SJSA1 (cell line): ENCODE data around the gene TGFB2. TPM values are rescaled to one million over a fixed set of nuclear protein-coding genes. Genes with fewer than 3 reads are reported as not detected.

ENCODE experiments used
- DNase-seq, 2 experiments: peaks; one replicate each; pipeline ENCODE4 v3.0.0-alpha.2; 2015 to 2020; ENCODE audit warnings: low spot score in 2 of 2, low read depth in 1 of 2
- H3K27ac ChIP-seq: fragments of 250-450 bp; sonication (Bioruptor Pico); 2 replicates; pipeline ENCODE4 v1.5.1; 2020; ENCODE audit warnings: mild to moderate bottlenecking, moderate library complexity
- H3K27me3 ChIP-seq: fragments of 250-450 bp; sonication (Bioruptor Pico); replicated peaks from 2 replicates; pipeline ENCODE4 v1.5.1; 2020; ENCODE audit warnings: mild to moderate bottlenecking, moderate library complexity
- H3K36me3 ChIP-seq: fragments of 250-450 bp; sonication (Bioruptor Pico); 2 replicates; pipeline ENCODE4 v1.5.1; 2020; ENCODE audit warnings: mild to moderate bottlenecking
- H3K4me1 ChIP-seq: fragments of 250-450 bp; sonication (Bioruptor Pico); replicated peaks from 2 replicates; pipeline ENCODE4 v1.6.1; 2021; ENCODE audit warnings: mild to moderate bottlenecking
- H3K4me3 ChIP-seq: fragments of 250-450 bp; sonication (Bioruptor Pico); 2 replicates; pipeline ENCODE4 v1.5.1; 2020; ENCODE audit warnings: mild to moderate bottlenecking
- H3K9me3 ChIP-seq: fragments of 250-450 bp; sonication (Bioruptor Pico); replicated peaks from 2 replicates; pipeline ENCODE4 v1.5.1; 2020; ENCODE audit warnings: mild to moderate bottlenecking
- total RNA-seq: library from RNA; depleted of rRNA; stranded (reverse); fragments of >200 nt; shearing (Covaris generic); gene quantifications from 2 replicates; pipeline ENCODE4 v1.2.3, GENCODE V29; 2014

TGFB2 gene
- total RNA-seq, 1 experiment from 2014 or later, result 7.4 TPM

DNA sequence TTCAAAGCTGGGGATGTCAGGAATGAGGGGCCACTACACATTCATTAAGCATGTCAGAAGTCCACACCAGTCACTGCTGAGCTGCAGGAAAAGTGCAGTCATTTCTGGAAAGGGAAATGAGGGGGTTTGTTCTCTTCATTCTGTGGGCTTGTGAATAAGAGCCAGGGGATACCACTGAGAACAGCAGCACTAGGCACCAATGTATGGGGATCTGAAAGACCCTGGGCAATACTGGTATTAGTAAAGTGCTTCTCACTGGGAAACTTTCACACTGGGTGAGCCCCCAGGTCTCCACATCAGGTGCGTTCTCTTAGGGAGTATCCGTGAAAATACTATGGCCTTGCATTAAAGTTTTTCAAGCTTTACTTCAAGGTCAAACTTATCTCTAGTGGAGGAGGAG is 49.9 kb downstream of the TGFB2 start:
- H3K36me3 ChIP-seq, result no peaks in the 10 kb centered on the region
- no peaks in the 10 kb centered on the region for H3K27me3 ChIP-seq
- H3K27ac ChIP-seq, result no peak overlapping the region
- no peaks in the 10 kb centered on the region for H3K9me3 ChIP-seq
- no peak overlapping the region for H3K4me3 ChIP-seq
- H3K4me1 ChIP-seq, result peaks cover 6% of the 10 kb centered on the region; the same call in 1 of the 2 replicates
- no peak for DNase-seq

DNA sequence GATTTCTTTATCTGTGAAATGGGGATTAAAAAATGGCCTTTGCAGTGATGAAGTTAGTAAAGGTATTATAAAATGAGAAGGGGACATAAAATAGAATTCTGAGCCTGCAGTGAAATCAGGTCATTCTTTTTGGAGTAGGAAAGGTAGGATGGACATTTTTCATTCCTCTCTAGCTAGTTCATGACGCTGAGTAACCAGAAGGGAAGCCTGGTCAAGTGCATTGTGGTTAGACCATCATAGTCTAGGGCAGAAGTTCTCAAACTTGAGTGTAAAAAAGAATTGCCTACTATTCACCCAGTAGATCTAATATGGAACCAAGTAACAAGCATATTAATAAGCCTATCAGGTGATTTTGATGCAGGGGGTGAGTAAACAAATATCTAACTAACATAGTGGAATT is 50.8 kb downstream of the TGFB2 start:
- Histone ChIP-seq H3K9me3 (no peaks in the 10 kb centered on the region), H3K27me3 (no peaks in the 10 kb centered on the region), H3K36me3 (no peaks in the 10 kb centered on the region), H3K27ac (no peak overlapping the region), H3K4me3 (no peak overlapping the region), H3K4me1 (peaks cover under 1% of the 10 kb centered on the region; the same call in 1 of the 2 replicates)
- DNase-seq, result no peak

DNA sequence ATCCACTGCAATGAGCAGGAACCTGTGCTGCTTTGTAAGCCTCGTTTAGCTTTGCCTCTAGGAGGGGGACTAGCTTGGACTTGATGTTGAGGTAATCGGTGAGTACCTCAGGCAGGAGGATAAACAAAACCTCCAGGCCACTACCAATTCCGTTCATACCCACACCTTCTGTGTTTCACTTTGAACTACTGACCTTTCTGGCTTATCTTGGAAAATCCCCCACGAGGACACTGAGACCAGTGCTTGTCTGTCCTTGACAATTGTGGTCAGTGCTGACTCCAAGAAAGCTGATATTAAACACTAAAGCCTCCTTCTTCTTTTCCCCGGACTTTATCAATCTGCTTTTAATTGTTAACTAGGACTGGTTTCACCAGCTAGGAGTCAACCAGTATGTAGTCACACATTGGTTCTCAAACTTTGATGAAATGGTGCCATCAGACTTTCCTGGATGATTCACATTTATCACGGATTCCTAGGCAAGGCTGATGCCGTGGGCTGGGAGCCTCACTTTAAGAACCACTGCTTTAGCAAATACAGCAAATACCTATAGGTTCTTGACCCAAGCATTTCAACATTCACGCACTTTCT is 52.7 kb downstream of the TGFB2 start:
- Histone ChIP-seq H3K27me3 (no peaks in the 10 kb centered on the region), H3K4me1 (no peaks in the 10 kb centered on the region), H3K27ac (no peak overlapping the region), H3K4me3 (no peak overlapping the region), H3K9me3 (no peaks in the 10 kb centered on the region), H3K36me3 (no peaks in the 10 kb centered on the region)
- no peak for DNase-seq

DNA sequence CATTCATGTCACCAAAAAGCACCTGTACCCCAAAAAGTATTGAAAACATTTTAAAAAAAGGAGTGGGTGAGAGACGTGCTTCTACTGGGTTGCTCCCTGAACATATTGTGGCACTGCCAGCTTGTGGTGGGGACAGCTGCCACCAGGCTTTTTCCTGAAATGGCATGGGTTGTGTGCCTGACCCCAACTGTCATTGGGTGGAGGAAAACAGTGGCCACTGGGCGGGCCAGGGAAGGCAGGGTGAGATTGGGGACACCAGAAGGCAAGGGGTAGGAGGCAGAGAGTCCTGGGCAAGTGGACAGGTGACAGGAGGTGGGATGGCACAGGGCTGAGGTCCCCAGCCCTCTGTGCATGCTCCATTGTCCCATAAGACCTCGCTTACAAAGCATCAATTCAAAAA is 55.5 kb downstream of the TGFB2 start:
- no peak overlapping the region for H3K4me3 ChIP-seq
- H3K9me3 ChIP-seq, result no peaks in the 10 kb centered on the region
- DNase-seq, result no peak
- H3K36me3 ChIP-seq, result no peaks in the 10 kb centered on the region
- H3K27me3 ChIP-seq, result no peaks in the 10 kb centered on the region
- no peak overlapping the region for H3K27ac ChIP-seq
- H3K4me1 ChIP-seq, result no peaks in the 10 kb centered on the region

DNA sequence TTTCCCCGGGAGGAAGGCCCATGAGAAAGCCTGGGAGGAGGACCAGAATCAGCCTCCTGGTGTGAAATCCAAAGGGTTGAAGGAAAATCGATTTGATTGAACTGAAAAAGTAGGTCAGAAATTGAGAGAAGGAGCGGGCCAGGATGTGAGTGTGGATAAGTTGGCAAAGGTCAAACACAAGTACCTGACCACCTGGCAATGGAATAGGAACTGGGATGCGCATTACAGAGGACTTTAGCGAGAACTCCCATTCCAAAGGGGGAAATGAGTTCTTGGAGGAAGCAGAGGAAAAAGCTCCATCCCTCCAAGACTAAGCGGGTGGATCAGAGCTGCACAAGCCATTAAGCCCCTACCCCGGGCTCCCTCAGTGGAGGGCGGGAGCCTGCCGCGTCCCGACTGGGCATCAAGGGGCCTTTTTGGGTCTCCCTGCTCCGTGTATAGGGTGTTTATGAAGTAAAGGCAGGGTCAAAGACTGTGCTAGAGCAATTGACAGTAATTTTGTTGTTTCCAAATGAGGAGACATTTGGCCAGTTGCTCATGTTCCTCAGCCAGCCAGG is 56.4 kb downstream of the TGFB2 start:
- DNase-seq, result no peak
- H3K27ac ChIP-seq, result no peak overlapping the region

DNA sequence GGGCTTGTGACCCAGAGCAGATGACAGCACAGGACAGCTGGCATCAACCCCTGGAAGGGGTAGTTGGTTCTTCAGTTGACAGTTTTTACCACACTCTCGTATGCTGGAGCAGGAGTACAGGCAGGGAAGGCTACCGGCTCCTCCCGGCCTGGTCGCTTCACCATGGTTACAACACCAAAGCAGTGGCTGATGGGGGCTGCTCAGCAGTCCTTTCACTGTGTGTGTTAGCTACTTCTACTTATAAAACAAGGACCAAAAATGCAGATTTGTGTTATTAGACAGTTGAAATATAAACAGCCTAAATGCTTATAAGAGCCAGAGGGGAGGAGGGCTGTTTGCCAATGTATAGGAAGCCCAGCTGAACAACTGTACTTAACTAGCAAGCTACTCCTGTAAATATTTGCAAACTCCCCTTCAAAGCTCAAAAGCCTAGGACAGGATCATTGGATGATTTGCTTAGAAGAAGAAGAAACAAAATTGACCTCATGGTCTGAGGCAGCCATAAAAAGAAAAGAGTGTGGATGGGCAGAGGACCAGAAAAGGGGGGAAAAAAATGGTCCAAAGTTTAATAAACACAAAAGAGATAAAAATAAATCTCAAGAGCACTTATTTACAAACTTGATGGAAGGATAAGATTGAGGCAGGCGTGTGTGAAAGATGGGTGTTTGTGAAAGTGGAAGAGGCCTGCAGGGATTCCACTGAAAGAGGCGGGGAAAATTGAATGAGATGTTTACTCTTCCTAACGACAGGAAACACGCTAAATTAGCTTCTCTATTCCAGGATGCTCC is 57.1 kb downstream of the TGFB2 start:
- Histone ChIP-seq H3K27ac (no peak overlapping the region), H3K27me3 (no peaks in the 10 kb centered on the region), H3K9me3 (no peaks in the 10 kb centered on the region), H3K36me3 (no peaks in the 10 kb centered on the region), H3K4me1 (no peaks in the 10 kb centered on the region), H3K4me3 (no peak overlapping the region)
- no peak for DNase-seq

More for the DNA sequence above, 56.4 kb downstream of the TGFB2 start:
- no peaks in the 10 kb centered on the region for H3K9me3 ChIP-seq
- no peaks in the 10 kb centered on the region for H3K4me1 ChIP-seq
- H3K27me3 ChIP-seq, result no peaks in the 10 kb centered on the region
- H3K4me3 ChIP-seq, result no peak overlapping the region
- no peaks in the 10 kb centered on the region for H3K36me3 ChIP-seq

DNA sequence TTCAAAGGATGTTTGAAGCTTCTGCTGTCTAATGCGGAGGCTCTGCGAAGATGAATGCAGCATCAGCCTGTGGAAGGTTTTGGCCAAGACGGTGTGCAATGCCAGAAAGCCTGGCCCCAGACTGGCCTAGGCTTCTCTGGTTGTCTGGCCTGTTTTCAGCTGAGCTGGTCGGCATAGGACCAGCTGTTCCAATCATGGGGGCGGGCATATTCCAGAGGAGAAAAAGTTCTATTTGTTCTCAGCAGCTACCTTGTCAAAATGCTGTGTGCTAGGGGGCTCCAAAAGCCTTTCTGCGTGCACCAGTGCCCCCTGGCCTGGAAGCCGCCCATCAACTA is 57.6 kb downstream of the TGFB2 start:
- no peak overlapping the region for H3K27ac ChIP-seq
- no peaks in the 10 kb centered on the region for H3K36me3 ChIP-seq
- no peaks in the 10 kb centered on the region for H3K9me3 ChIP-seq
- H3K27me3 ChIP-seq, result no peaks in the 10 kb centered on the region
- DNase-seq, result no peak
- H3K4me3 ChIP-seq, result no peak overlapping the region
- no peaks in the 10 kb centered on the region for H3K4me1 ChIP-seq

DNA sequence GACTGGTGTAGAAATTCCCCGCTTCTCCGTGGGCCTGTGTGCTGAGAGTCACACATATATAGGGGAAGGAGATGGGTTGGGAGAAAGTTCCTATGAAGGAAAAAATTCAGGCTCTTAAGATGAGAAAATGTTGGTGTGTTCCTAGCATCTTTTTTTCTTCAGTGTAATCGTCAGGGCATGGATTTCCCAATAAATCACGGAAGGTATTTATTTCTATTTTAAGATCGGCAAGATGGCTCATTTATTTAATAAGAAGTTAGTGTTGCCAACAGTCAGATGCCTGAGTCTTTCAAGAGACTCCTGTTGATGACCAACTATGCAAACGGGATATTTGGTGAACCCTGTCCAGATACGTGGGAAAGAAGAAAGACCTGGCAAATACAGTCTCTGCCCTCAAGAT is 58.2 kb downstream of the TGFB2 start:
- no peaks in the 10 kb centered on the region for H3K36me3 ChIP-seq
- DNase-seq, result no peak
- no peaks in the 10 kb centered on the region for H3K27me3 ChIP-seq
- no peaks in the 10 kb centered on the region for H3K9me3 ChIP-seq
- H3K4me3 ChIP-seq, result no peak overlapping the region
- no peaks in the 10 kb centered on the region for H3K4me1 ChIP-seq
- no peak overlapping the region for H3K27ac ChIP-seq

DNA sequence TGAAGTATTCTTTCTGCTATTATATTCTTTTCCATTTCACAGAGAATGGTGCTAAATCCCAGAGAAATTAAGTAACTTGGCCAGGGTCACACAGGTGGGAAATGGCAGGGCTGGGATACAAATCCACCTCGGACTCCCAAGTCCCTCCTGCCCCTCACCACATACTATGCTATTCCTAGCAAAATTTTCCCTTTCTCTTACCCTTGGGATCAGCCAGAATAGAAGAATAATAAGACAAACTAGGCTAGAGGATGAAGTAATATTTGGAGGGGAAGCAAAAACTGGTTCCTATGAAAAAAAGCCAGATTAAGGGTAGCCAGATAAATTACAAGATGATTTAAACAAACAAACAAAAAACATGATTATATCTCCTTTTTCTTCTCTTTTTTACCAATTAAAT is 62.5 kb downstream of the TGFB2 start:
- no peak overlapping the region for H3K27ac ChIP-seq
- H3K27me3 ChIP-seq, result no peaks in the 10 kb centered on the region
- no peak overlapping the region for H3K4me3 ChIP-seq
- H3K9me3 ChIP-seq, result no peaks in the 10 kb centered on the region
- no peaks in the 10 kb centered on the region; the same call in 1 of the 2 replicates for H3K36me3 ChIP-seq
- DNase-seq, result no peak
- no peaks in the 10 kb centered on the region for H3K4me1 ChIP-seq

DNA sequence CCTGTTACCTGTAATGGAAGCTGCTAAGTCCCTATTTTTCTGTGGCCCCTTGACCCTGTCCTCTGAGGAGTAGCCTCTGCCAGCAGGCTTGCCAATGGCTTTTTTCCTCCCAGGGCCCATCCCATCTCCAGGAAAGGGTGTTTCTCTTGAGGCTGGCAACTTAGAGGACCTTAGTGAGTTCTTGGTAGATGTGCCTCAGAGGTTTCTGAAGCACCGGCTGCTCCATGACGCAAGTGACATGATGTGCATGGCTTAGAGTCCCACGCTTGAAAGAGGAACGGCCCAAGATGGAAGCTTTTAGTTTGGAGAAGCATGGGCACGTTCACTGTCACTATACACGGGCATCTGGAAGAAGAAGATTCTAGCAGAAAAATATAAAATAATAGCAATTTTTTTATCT is 63.0 kb downstream of the TGFB2 start:
- Histone ChIP-seq H3K9me3 (no peaks in the 10 kb centered on the region), H3K4me3 (no peak overlapping the region), H3K27me3 (no peaks in the 10 kb centered on the region), H3K36me3 (no peaks in the 10 kb centered on the region; the same call in 1 of the 2 replicates), H3K4me1 (no peaks in the 10 kb centered on the region), H3K27ac (no peak overlapping the region)
- DNase-seq, result no peak

DNA sequence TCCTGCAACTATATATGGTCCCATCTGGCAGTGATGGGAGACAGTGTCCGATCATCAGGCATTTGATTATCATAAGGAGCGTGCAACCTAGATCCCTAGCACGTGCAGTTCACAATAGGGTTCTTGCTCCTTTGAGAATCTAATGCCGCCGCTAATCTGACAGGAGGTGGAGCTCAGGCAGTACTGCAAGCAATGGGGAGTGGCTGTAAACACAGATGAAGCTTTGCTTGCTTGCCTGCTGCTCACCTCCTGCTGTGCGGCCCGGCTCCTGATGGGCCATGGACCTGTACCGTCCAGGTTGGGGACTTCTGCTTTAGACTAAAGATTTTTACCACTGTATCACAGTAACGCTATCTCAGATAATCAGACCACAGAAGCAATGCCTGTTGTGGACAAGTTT is 63.8 kb downstream of the TGFB2 start:
- H3K9me3 ChIP-seq, result no peaks in the 10 kb centered on the region
- H3K36me3 ChIP-seq, result no peaks in the 10 kb centered on the region; the same call in 1 of the 2 replicates
- H3K4me1 ChIP-seq, result no peaks in the 10 kb centered on the region
- no peaks in the 10 kb centered on the region for H3K27me3 ChIP-seq
- H3K27ac ChIP-seq, result no peak overlapping the region
- H3K4me3 ChIP-seq, result no peak overlapping the region
- DNase-seq, result no peak

DNA sequence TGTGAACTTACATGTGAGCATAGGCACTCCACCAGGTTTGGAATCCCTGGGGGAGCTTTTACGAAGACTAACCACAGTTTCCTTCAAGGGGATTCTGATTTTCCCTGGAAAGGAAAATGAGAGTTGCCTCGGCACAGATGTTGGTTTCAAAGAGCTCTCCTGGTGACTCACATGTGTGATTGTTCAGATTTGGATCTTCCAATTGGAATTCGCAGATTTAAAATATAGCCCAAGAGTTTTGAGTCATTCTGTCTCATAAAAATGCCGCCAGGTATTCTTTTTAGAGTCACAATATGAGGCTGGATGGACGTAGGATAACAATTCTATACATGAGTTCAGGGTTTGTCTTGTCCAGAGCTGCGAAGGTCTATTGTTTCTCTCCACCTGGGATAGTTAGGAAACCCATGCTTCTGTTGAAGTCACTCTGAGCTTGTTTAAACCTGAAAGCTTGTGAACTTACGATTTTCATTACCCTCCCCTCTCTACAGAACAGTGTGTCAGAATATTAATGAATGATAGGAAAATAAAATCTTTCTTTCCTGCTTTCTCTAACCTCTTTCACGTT is 64.9 kb downstream of the TGFB2 start:
- Histone ChIP-seq H3K27ac (no peak overlapping the region), H3K27me3 (no peaks in the 10 kb centered on the region), H3K4me1 (no peaks in the 10 kb centered on the region), H3K9me3 (no peaks in the 10 kb centered on the region), H3K4me3 (no peak overlapping the region), H3K36me3 (no peaks in the 10 kb centered on the region; the same call in 1 of the 2 replicates)
- DNase-seq, result no peak

DNA sequence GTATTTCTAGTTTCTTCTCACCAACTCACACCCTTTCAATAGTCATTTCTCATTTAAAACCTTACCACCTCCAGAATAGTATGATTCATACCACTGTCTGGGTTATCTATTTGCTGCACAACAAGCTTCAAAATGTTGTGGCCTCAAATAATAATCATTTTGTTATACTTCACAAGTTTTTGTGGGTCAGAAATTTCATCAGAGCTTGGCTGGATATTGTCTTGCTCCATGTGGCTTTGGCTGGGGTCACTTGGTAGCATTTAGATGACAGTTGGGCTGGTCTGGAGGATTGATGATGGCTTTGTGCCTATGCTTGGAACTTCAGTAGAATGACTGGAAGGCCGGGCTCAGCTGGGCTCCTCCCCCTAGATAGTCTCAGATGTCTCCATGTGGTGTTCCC is 66.0 kb downstream of the TGFB2 start:
- Histone ChIP-seq H3K9me3 (no peaks in the 10 kb centered on the region), H3K4me1 (no peaks in the 10 kb centered on the region), H3K27ac (no peak overlapping the region), H3K4me3 (no peak overlapping the region), H3K27me3 (no peaks in the 10 kb centered on the region), H3K36me3 (no peaks in the 10 kb centered on the region; the same call in 1 of the 2 replicates)
- no peak for DNase-seq

DNA sequence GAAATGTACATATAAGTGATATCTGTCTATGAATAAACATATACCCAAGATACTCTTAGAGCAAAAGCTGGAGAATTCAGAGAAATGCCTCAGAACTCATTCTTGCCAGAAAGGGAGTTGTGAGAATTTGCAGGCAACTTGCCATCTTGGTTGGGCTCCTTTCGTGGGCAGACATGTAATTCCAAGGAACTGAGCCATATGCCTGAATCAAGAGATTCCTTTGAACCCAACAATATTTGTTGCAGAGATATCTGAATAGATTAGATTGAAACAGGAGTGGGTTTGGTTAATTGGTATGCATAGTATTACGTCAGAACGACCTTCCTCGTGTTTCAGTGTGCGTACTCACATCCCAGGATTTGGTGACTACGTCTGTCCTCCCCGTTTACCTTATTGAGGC is 67.0 kb downstream of the TGFB2 start:
- Histone ChIP-seq H3K9me3 (no peaks in the 10 kb centered on the region), H3K36me3 (no peaks in the 10 kb centered on the region; the same call in 1 of the 2 replicates), H3K4me1 (no peaks in the 10 kb centered on the region), H3K27ac (no peak overlapping the region), H3K27me3 (no peaks in the 10 kb centered on the region), H3K4me3 (no peak overlapping the region)
- DNase-seq, result no peak
